HepG2 (cell line): ENCODE results near the gene LRRC43. TPM values are rescaled to one million over a fixed set of nuclear protein-coding genes. Genes with fewer than 3 reads are reported as not detected.

Source experiments
- ATAC-seq: fragments of 200-7000 bp; cut with Tn5 transposase; 3 replicates; pipeline ENCODE4 v1.9.1; 2020; ENCODE audit warnings: mild to moderate bottlenecking, moderate library complexity
- BruUV-seq: library from RNA; stranded (reverse); fragments of 400-500 nt; replicated peaks from 2 replicates; lab custom pipeline; 2021; lab: Mats Ljungman, UMichigan
- CTCF ChIA-PET: fragments of 300-600 bp; formaldehyde crosslinking; extraction: SDS; loops from one replicate; lab custom pipeline; 2021; ENCODE audit warnings: low total read pairs, inconsistent platforms, low intra/inter-chr PET ratio; lab: Yijun Ruan, JAX
- POLR2A ChIA-PET: fragments of 350-600 bp; sonication (Branson Sonifier 250); formaldehyde crosslinking; loops from one replicate; lab custom pipeline; 2020; ENCODE audit warnings: antibody characterized with exemption, inconsistent platforms; lab: Yijun Ruan, JAX
- DNase-seq: peaks from one replicate; pipeline ENCODE4 v3.0.0-alpha.2; 2015; ENCODE audit warnings: low spot score
- FAIRE-seq: peaks from 3 replicates; lab custom pipeline; 2011; peaks lifted over from hg19 to GRCh38; lab: Jason Lieb, UNC
- H2AFZ ChIP-seq: one replicate; pipeline ENCODE4 v1.6.1; 2011; ENCODE audit warnings: low read length, inconsistent platforms
- H3K27ac ChIP-seq: fragments of 300-600 bp; 3 replicates; pipeline ENCODE4 v1.8.0; 2011; ENCODE audit warnings: mixed run types, mild to moderate bottlenecking, mixed read lengths, low read length, inconsistent platforms; ENCODE audit not compliant: insufficient read depth; ENCODE audit errors: extremely low read length
- H3K27me3 ChIP-seq, 2 experiments: fragments of 200-600 bp in 1 of 2; 2 replicates in 1 of 2; 3 replicates in 1 of 2; pipeline versions ENCODE4 v1.6.0 to v1.8.0; 2011; ENCODE audit warnings: low read length in 2 of 2, mild to moderate bottlenecking in 2 of 2, moderate library complexity in 2 of 2, inconsistent platforms in 1 of 2; ENCODE audit not compliant: insufficient read depth in 2 of 2, control insufficient read depth in 1 of 2
- H3K36me3 ChIP-seq, 2 experiments: fragments of 200-600 bp in 1 of 2; replicated peaks in 1 of 2; 2 replicates in 1 of 2; 3 replicates in 1 of 2; pipeline versions ENCODE4 v1.5.1 to v1.8.0; 2011; ENCODE audit warnings: low read length in 2 of 2, inconsistent platforms in 1 of 2; ENCODE audit not compliant: insufficient read depth in 2 of 2, control insufficient read depth in 1 of 2
- H3K4me1 ChIP-seq: 2 replicates; pipeline ENCODE4 v1.5.1; 2012; ENCODE audit warnings: low read length, inconsistent platforms; ENCODE audit not compliant: insufficient read depth
- H3K4me2 ChIP-seq: 2 replicates; pipeline ENCODE4 v1.6.0; 2011; ENCODE audit warnings: low read depth, low read length, inconsistent platforms
- H3K4me3 ChIP-seq, 3 experiments: fragments of 200-600 bp in 1 of 3; sonication (generic), shearing (Covaris generic) in 1 of 3; replicated peaks in 1 of 3; 2 replicates each; pipeline ENCODE4 v1.5.1; 2011 to 2016; ENCODE audit warnings: low read length in 3 of 3, inconsistent platforms in 2 of 3, low read depth in 2 of 3, mild to moderate bottlenecking in 2 of 3, control low read depth in 1 of 3, mixed read lengths in 1 of 3; ENCODE audit not compliant: insufficient read depth in 1 of 3
- H3K79me2 ChIP-seq: one replicate; pipeline ENCODE4 v1.6.1; 2011; ENCODE audit warnings: low read length, inconsistent platforms; ENCODE audit not compliant: insufficient read depth
- H3K9ac ChIP-seq: 2 replicates; pipeline ENCODE4 v1.6.0; 2011; ENCODE audit warnings: mild to moderate bottlenecking, low read depth, low read length, inconsistent platforms; ENCODE audit not compliant: insufficient read depth
- H3K9me3 ChIP-seq: 2 replicates; pipeline ENCODE4 v1.5.1; 2012; ENCODE audit warnings: mild to moderate bottlenecking, low read length
- H4K20me1 ChIP-seq: 2 replicates; pipeline ENCODE4 v1.6.0; 2011; ENCODE audit warnings: inconsistent platforms, mild to moderate bottlenecking, low read length, moderate library complexity; ENCODE audit not compliant: insufficient read depth
- DBP ChIP-seq: sonication (generic); formaldehyde crosslinking; IDR thresholded peaks from 2 replicates; pipeline ENCODE4 v1.4.0; 2020; ENCODE audit warnings: missing genetic modification reagents; ENCODE audit errors: not compliant biosample characterization
- ERF ChIP-seq: IDR thresholded peaks from 2 replicates; pipeline ENCODE4 v1.6.1; 2018; ENCODE audit warnings: missing biosample characterization, missing genetic modification reagents
- GATA4 ChIP-seq: sonication (generic); IDR thresholded peaks from 2 replicates; pipeline ENCODE4 v1.6.1; 2016; ENCODE audit warnings: antibody characterized with exemption, low read depth, borderline replicate concordance
- GATAD2A ChIP-seq: IDR thresholded peaks from 2 replicates; pipeline ENCODE4 v1.6.1; 2016
- HINFP ChIP-seq: sonication (generic); formaldehyde crosslinking; IDR thresholded peaks from 2 replicates; pipeline ENCODE4 v1.4.0; 2020; ENCODE audit warnings: low read depth, mild to moderate bottlenecking, missing genetic modification reagents
- MAFF ChIP-seq: IDR thresholded peaks from 2 replicates; pipeline ENCODE4 v1.6.1; 2011; ENCODE audit warnings: low read depth, low read length, improper control_type of control experiment
- MXD4 ChIP-seq: IDR thresholded peaks from 2 replicates; pipeline ENCODE4 v1.6.1; 2016; ENCODE audit warnings: mild to moderate bottlenecking, missing biosample characterization, missing genetic modification reagents
- NR2F1 ChIP-seq, 2 experiments: fragments of 450-650 bp in 1 of 2; formaldehyde crosslinking in 1 of 2; IDR thresholded peaks; 2 replicates each; pipeline versions ENCODE4 v1.5.0 to v1.6.1; 2016 to 2020; ENCODE audit warnings: mild to moderate bottlenecking in 1 of 2, missing compliant biosample characterization in 1 of 2, missing genetic modification reagents in 1 of 2, moderate library complexity in 1 of 2
- PLRG1 ChIP-seq: fragments of 450-650 bp; conservative IDR thresholded peaks from 2 replicates; pipeline ENCODE4 v1.6.1; 2016
- PRPF4 ChIP-seq: fragments of 200-400 bp; formaldehyde crosslinking; IDR thresholded peaks from 2 replicates; pipeline ENCODE4 v1.6.1; 2016; ENCODE audit warnings: low read length, low read depth; ENCODE audit not compliant: poor library complexity, severe bottlenecking
- RBM39 ChIP-seq: fragments of 200-400 bp; formaldehyde crosslinking; IDR thresholded peaks from one replicate; pipeline ENCODE4 v1.6.1; 2018; ENCODE audit warnings: antibody characterized with exemption, mild to moderate bottlenecking, low read depth, low read length; ENCODE audit not compliant: poor library complexity, severe bottlenecking
- SKIL ChIP-seq: sonication (generic); formaldehyde crosslinking; IDR thresholded peaks from 2 replicates; pipeline ENCODE4 v1.8.0; 2022; ENCODE audit warnings: missing genetic modification reagents, mild to moderate bottlenecking, moderate library complexity, borderline replicate concordance
- ZBTB26 ChIP-seq: IDR thresholded peaks from 2 replicates; pipeline ENCODE4 v1.6.1; 2016; ENCODE audit warnings: missing compliant biosample characterization, missing genetic modification reagents, borderline replicate concordance
- ZNF432 ChIP-seq: sonication (generic); formaldehyde crosslinking; IDR thresholded peaks from 2 replicates; pipeline ENCODE4 v1.5.0; 2020; ENCODE audit warnings: missing genetic modification reagents, mild to moderate bottlenecking, borderline replicate concordance
- WGBS: methylation state at CpG from one replicate; pipeline ENCODE4 v1.1.6; 2017; ENCODE audit warnings: low lambda C conversion rate; 5-methylcytosine and 5-hydroxymethylcytosine counted together
- in situ Hi-C: cut with HindIII; loops from 2 replicates; pipeline ENCODE4 v1.10.0; 2017; ENCODE audit warnings: low pct_unique_long_range_greater_than_20kb; ENCODE audit not compliant: extremely low pct_ligation_motif_present
- intact Hi-C: fragments of 100-400 bp; cut with micrococcal nuclease; formaldehyde crosslinking; loops from one replicate; pipeline ENCODE4 v1.10.0; 2022; ENCODE audit not compliant: unreplicated experiment
- polyA plus RNA-seq, 8 experiments: library from polyadenylated mRNA; depleted of rRNA in 3 of 8; stranded (reverse) in 7 of 8; unstranded in 1 of 8; fragments of >200 nt; fragmentation: Illumina TruSeq in 4 of 8; extraction: Trizol in 4 of 8; gene quantifications; 2 replicates each; pipeline versions ENCODE4 v1.2.1 to v1.2.3, GENCODE V29; 2011 to 2016; ENCODE audit warnings: low read depth in 4 of 8, missing spikeins in 1 of 8, mixed read lengths in 1 of 8; ENCODE audit not compliant: insufficient read depth in 1 of 8
- total RNA-seq, 5 experiments: library from RNA; depleted of rRNA; stranded (reverse); fragments of >200 nt; fragmentation: Illumina TruSeq; extraction: Trizol; gene quantifications; 2 replicates each; pipeline ENCODE4 v1.2.3, GENCODE V29; 2016; ENCODE audit warnings: low read depth in 1 of 5

The LRRC43 gene
- total and polyA plus RNA-seq, 2 of the 13 experiments (the other 11 are each of a cell fraction or from before 2014, with no cell fraction given) = not detected

GRCh38 chr12:122238861-122239260 is 55.9 kb downstream of the LRRC43 start:
- H2AFZ ChIP-seq = no peak overlapping the region
- H3K9ac ChIP-seq = no peak overlapping the region
- H3K4me2 ChIP-seq = no peak overlapping the region
- H3K9me3 ChIP-seq = no peaks in the 10 kb centered on the region
- no peaks in the 10 kb centered on the region for H3K79me2 ChIP-seq
- no peak overlapping the region for H3K27ac ChIP-seq
- in situ Hi-C loops (no loop called here), intact Hi-C loops (no loop called here)
- DNase-seq (no peak), ATAC-seq (no peak), FAIRE-seq (no peak)
- H3K4me3 ChIP-seq = no peak overlapping the region
- ChIA-PET CTCF (no interaction called here), POLR2A (no interaction called here)
- no TSS peak for BruUV-seq
- H4K20me1 ChIP-seq = no peaks in the 10 kb centered on the region
- TF ChIP-seq PLRG1 (no peak), DBP (CRISPR knock-in tag) (no peak), NR2F1 (CRISPR knock-in tag; IDR thresholded peaks at IDR 0.05) (no peak), GATAD2A (CRISPR knock-in tag) (no peak), GATA4 (no peak), ERF (no peak)
- peaks cover 6 to 39% of the 10 kb centered on the region in 2 experiments for H3K36me3 ChIP-seq
- WGBS = 95% methylated on average over 5 of the region's 5 CpGs
- H3K27me3 ChIP-seq = no peaks in the 10 kb centered on the region
- H3K4me1 ChIP-seq = no peaks in the 10 kb centered on the region

GRCh38 chr12:122243965-122244364 is 61.0 kb downstream of the LRRC43 start:
- POLR2A ChIA-PET = no interaction called here
- no peak overlapping the region for H3K27ac ChIP-seq
- H3K9ac ChIP-seq = no peak overlapping the region
- intact Hi-C loops (no loop called here), in situ Hi-C loops (no loop called here)
- H3K27me3 ChIP-seq = no peaks in the 10 kb centered on the region
- ATAC-seq (no peak), DNase-seq (no peak), FAIRE-seq (no peak)
- WGBS = 96% methylated on average over 6 of the region's 6 CpGs
- no peaks in the 10 kb centered on the region for H3K4me1 ChIP-seq
- no peaks in the 10 kb centered on the region for H4K20me1 ChIP-seq
- no peak overlapping the region for H2AFZ ChIP-seq
- CTCF ChIA-PET = no interaction called here
- no peaks in the 10 kb centered on the region for H3K9me3 ChIP-seq
- no peak overlapping the region for H3K4me2 ChIP-seq
- no peaks in the 10 kb centered on the region for H3K79me2 ChIP-seq
- peaks cover 0 to 27% of the 10 kb centered on the region in 2 experiments; a peak in 2 of 5 replicates for H3K36me3 ChIP-seq
- BruUV-seq = no TSS peak
- no peak overlapping the region for H3K4me3 ChIP-seq
- TF ChIP-seq MXD4 (CRISPR knock-in tag) (no peak), PRPF4 (no peak), MAFF (no peak), ZBTB26 (no peak), ZNF432 (CRISPR knock-in tag) (no peak), SKIL (no peak), RBM39 (no peak), HINFP (CRISPR knock-in tag) (no peak)
